Measurements from ENCODE around the gene RAD51AP1. TPM values are rescaled to one million over a fixed set of nuclear protein-coding genes. Genes with fewer than 3 reads are reported as not detected.

Gene RAD51AP1
- total and polyA plus RNA-seq, 2 donors (not counting 1 experiment from before 2014, with no cell fraction given): 3.5 to 4.6 TPM

DNA sequence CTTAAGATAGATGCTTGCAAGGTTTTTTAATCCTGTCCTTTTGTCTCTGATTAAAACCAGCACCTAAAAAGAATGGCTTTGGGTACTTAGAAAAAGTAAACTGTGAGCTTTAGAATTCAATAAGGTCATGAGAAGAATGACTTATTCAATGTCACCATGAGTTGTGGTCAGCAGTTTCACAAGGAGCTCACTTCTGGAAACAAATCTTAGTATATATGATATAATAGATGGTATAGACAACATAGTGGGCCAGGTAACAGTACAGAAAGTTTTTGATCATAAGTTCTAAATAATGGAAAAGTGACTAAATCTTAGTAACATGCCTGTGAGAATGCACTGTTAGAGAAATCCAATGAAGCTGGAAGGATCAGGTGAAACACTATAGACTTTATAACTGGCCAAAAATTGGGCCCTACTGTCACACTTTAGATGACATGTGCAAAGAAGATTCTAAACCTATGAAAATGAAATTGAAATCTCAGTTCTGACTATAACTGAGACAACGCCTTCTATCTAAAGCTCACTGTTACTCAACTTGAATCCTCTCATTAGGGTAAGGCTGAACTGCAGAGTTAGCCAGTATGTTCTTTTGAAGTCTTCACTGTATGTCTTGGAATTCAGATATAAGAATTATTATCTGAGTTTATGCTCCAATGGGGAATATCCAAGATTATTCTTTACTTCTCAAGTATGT is 42.4 kb upstream of the RAD51AP1 start:
- Histone ChIP-seq H3K4me1 (ENCODE audit: control insufficient read depth in 2 of 2, insufficient read depth in 2 of 2, low read length in 2 of 2) (no peaks in the 10 kb centered on the region), H3K9me3 (ENCODE audit: control extremely low read depth in 1 of 3, control insufficient read depth in 2 of 3, insufficient read depth in 1 of 3, low read length in 2 of 3) (no peaks in the 10 kb centered on the region), H4K20me1 (ENCODE audit: control insufficient read depth, insufficient read depth, low read length, poor library complexity, severe bottlenecking) (no peaks in the 10 kb centered on the region), H3K27me3 (replicated peaks in 1 of 4; ENCODE audit: control extremely low read depth in 1 of 4, control insufficient read depth in 3 of 4, insufficient read depth in 4 of 4, low read length in 3 of 4) (no peaks in the 10 kb centered on the region), H3K36me3 (replicated peaks in 1 of 2; ENCODE audit: control extremely low read depth in 1 of 2, control insufficient read depth in 1 of 2, extremely low read depth in 1 of 2, insufficient read depth in 2 of 2, low read length in 1 of 2) (peaks cover 15 to 42% of the 10 kb centered on the region in 2 experiments), H3K4me2 (replicated peaks; ENCODE audit: low read depth, low read length, poor library complexity, severe bottlenecking) (no peak overlapping the region), H3K9ac (ENCODE audit: low read length) (no peak overlapping the region), H3K79me2 (ENCODE audit: control insufficient read depth, insufficient read depth, low read length) (no peaks in the 10 kb centered on the region), H3K27ac (ENCODE audit: low read length in 2 of 2) (no peak overlapping the region), H3K4me3 (ENCODE audit: control extremely low read depth in 1 of 5, extremely low read depth in 1 of 5, insufficient read depth in 1 of 5, low read depth in 2 of 5, low read length in 4 of 5) (no peak overlapping the region), H2AFZ (ENCODE audit: insufficient read depth, low read depth, low read length, poor library complexity, severe bottlenecking) (no peak overlapping the region)
- Mint-ChIP-seq H3K4me3 (no peak overlapping the region), H3K27me3 (no peaks in the 10 kb centered on the region), H3K4me1 (no peaks in the 10 kb centered on the region), H3K9me3 (ENCODE audit: insufficient read depth) (no peaks in the 10 kb centered on the region), H3K27ac (no peak overlapping the region)
- WGBS (ENCODE audit: insufficient coverage): no CpG with 5 or more reads among the region's 1 CpG
- TF ChIP-seq, protein P1, sequence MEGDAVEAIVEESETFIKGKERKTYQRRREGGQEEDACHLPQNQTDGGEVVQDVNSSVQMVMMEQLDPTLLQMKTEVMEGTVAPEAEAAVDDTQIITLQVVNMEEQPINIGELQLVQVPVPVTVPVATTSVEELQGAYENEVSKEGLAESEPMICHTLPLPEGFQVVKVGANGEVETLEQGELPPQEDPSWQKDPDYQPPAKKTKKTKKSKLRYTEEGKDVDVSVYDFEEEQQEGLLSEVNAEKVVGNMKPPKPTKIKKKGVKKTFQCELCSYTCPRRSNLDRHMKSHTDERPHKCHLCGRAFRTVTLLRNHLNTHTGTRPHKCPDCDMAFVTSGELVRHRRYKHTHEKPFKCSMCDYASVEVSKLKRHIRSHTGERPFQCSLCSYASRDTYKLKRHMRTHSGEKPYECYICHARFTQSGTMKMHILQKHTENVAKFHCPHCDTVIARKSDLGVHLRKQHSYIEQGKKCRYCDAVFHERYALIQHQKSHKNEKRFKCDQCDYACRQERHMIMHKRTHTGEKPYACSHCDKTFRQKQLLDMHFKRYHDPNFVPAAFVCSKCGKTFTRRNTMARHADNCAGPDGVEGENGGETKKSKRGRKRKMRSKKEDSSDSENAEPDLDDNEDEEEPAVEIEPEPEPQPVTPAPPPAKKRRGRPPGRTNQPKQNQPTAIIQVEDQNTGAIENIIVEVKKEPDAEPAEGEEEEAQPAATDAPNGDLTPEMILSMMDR (IDR thresholded peaks at IDR 0.05): no peak
- no peak for TF ChIP-seq EZH2 (IDR thresholded peaks at IDR 0.05; ENCODE audit: borderline replicate concordance, insufficient read depth, low read depth, low read length, poor library complexity, severe bottlenecking)
- ChIA-PET POLR2A (interaction anchor here (0.6 kb wide), 1 partner anchor 138 kb away, joined by 3 read pairs; no protein-coding TSS in a partner anchor), CTCF (interaction anchor here (0.6 to 1.2 kb wide), 3 partner anchors 15 to 838 kb away, joined by 3 read pairs; no protein-coding TSS in a partner anchor)
- DNase-seq (no peak), ATAC-seq (ENCODE audit: low read depth) (no peak)
- intact Hi-C loops (cut with micrococcal nuclease): no loop called here

DNA sequence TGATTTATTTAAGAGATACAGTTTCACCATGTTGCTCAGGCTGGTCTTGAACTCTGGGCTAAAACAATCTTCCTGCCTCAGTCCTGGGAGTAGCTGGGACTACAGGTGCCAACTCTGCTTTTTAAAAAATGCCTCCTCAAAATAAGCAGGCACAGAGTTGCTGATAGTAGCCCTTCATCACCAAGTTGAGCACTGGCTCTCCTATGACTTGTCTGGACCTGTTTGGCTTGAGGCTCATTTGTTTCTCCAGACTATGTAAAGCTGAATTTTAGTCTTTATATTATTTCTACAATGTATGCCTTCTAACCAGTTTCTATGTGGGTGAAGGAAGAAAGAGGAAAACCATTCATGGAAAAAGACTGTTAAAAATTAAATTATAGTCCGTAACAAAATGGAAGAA is 39.5 kb upstream of the RAD51AP1 start:
- no peak for TF ChIP-seq EZH2 (IDR thresholded peaks at IDR 0.05; ENCODE audit: borderline replicate concordance, insufficient read depth, low read depth, low read length, poor library complexity, severe bottlenecking)
- TF ChIP-seq, protein P1 (IDR thresholded peaks at IDR 0.05): no peak
- ChIA-PET POLR2A (no interaction called here), CTCF (no interaction called here)
- H3K4me3 Mint-ChIP-seq: no peak overlapping the region
- no peaks in the 10 kb centered on the region for H3K79me2 ChIP-seq (ENCODE audit: control insufficient read depth, insufficient read depth, low read length)
- H3K4me1 ChIP-seq (ENCODE audit: control insufficient read depth in 2 of 2, insufficient read depth in 2 of 2, low read length in 2 of 2): no peaks in the 10 kb centered on the region
- peaks cover 17 to 60% of the 10 kb centered on the region in 2 experiments for H3K36me3 ChIP-seq (replicated peaks in 1 of 2; ENCODE audit: control extremely low read depth in 1 of 2, control insufficient read depth in 1 of 2, extremely low read depth in 1 of 2, insufficient read depth in 2 of 2, low read length in 1 of 2)
- H4K20me1 ChIP-seq (ENCODE audit: control insufficient read depth, insufficient read depth, low read length, poor library complexity, severe bottlenecking): no peaks in the 10 kb centered on the region
- intact Hi-C loops (cut with micrococcal nuclease): no loop called here
- WGBS (ENCODE audit: insufficient coverage): no CpG with 5 or more reads among the region's 1 CpG
- no peak overlapping the region for H3K27ac Mint-ChIP-seq
- no peak overlapping the region for H2AFZ ChIP-seq (ENCODE audit: insufficient read depth, low read depth, low read length, poor library complexity, severe bottlenecking)
- no peaks in the 10 kb centered on the region for H3K9me3 ChIP-seq (ENCODE audit: control extremely low read depth in 1 of 3, control insufficient read depth in 2 of 3, insufficient read depth in 1 of 3, low read length in 2 of 3)
- no peak for DNase-seq
- H3K27me3 ChIP-seq (replicated peaks in 1 of 4; ENCODE audit: control extremely low read depth in 1 of 4, control insufficient read depth in 3 of 4, insufficient read depth in 4 of 4, low read length in 3 of 4): no peaks in the 10 kb centered on the region
- no peaks in the 10 kb centered on the region for H3K9me3 Mint-ChIP-seq (ENCODE audit: insufficient read depth)
- H3K4me1 Mint-ChIP-seq: no peaks in the 10 kb centered on the region
- ATAC-seq (ENCODE audit: low read depth): no peak
- H3K27me3 Mint-ChIP-seq: no peaks in the 10 kb centered on the region
- no peak overlapping the region for H3K4me2 ChIP-seq (replicated peaks; ENCODE audit: low read depth, low read length, poor library complexity, severe bottlenecking)
- H3K27ac ChIP-seq (ENCODE audit: low read length in 2 of 2): no peak overlapping the region
- no peak overlapping the region for H3K9ac ChIP-seq (ENCODE audit: low read length)
- H3K4me3 ChIP-seq (ENCODE audit: control extremely low read depth in 1 of 5, extremely low read depth in 1 of 5, insufficient read depth in 1 of 5, low read depth in 2 of 5, low read length in 4 of 5): no peak overlapping the region
